Coronary artery (tissue), 2 donors: ENCODE data around the gene DVL1.

Experiments used
- DNase-seq: peaks from one replicate; pipeline ENCODE4 v3.0.0-alpha.2; 2017; ENCODE audit warnings: low spot score
- H3K27ac ChIP-seq, 2 donors: fragments of 200-600 bp; sonication (generic); one replicate each; pipeline ENCODE4 v1.5.1; 2016 to 2019
- H3K4me3 ChIP-seq: fragments of 200-600 bp; sonication (generic); 2 replicates; pipeline ENCODE4 v1.5.1; 2016; ENCODE audit warnings: mild to moderate bottlenecking, moderate library complexity
- TF ChIP-seq, protein P1 (sequence below): fragments of 200-600 bp; sonication (generic); IDR thresholded peaks from one replicate; pipeline ENCODE4 v1.5.1; 2019; ENCODE audit warnings: antibody characterized with exemption

Gene DVL1

DNA sequence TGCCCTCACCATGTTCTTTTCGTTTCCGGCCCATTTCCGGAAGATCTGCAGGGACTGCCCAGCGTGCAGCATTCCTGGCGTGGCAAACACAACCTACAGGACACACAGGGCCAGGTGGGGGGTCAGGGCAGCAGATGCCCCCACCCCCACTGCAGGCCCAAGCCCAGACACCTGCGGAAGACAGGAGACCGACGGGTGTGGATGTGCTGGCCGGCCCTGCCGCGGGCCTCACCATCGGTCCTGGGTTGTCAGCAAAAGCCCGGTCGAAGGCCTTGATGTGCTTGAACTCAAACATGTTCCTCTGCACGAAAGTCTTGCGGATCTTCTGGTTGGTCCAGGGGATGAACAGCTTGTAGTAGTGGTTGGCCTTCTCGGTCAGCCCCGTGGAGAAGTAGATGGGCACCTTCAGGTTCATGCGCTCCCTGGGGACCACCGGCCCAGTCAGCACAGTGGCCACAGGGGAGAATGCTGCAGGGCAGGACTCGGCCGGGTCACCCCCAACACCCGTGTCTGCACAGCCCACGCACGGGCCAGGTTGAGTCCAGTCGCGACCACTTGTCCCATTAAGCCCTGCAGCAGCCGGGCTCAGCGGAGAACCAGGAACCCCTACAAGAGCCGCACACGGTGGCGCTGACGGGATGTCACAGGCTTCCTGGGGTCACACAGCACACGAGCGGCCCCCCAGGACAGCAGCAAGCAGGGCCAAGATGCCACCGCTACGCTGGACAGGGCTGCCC is 35.5 kb downstream of the DVL1 start:
- Histone ChIP-seq H3K4me3 (no peak overlapping the region), H3K27ac (no peak overlapping the region)
- DNase-seq: no peak
- TF ChIP-seq, protein P1, sequence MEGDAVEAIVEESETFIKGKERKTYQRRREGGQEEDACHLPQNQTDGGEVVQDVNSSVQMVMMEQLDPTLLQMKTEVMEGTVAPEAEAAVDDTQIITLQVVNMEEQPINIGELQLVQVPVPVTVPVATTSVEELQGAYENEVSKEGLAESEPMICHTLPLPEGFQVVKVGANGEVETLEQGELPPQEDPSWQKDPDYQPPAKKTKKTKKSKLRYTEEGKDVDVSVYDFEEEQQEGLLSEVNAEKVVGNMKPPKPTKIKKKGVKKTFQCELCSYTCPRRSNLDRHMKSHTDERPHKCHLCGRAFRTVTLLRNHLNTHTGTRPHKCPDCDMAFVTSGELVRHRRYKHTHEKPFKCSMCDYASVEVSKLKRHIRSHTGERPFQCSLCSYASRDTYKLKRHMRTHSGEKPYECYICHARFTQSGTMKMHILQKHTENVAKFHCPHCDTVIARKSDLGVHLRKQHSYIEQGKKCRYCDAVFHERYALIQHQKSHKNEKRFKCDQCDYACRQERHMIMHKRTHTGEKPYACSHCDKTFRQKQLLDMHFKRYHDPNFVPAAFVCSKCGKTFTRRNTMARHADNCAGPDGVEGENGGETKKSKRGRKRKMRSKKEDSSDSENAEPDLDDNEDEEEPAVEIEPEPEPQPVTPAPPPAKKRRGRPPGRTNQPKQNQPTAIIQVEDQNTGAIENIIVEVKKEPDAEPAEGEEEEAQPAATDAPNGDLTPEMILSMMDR: no peak

DNA sequence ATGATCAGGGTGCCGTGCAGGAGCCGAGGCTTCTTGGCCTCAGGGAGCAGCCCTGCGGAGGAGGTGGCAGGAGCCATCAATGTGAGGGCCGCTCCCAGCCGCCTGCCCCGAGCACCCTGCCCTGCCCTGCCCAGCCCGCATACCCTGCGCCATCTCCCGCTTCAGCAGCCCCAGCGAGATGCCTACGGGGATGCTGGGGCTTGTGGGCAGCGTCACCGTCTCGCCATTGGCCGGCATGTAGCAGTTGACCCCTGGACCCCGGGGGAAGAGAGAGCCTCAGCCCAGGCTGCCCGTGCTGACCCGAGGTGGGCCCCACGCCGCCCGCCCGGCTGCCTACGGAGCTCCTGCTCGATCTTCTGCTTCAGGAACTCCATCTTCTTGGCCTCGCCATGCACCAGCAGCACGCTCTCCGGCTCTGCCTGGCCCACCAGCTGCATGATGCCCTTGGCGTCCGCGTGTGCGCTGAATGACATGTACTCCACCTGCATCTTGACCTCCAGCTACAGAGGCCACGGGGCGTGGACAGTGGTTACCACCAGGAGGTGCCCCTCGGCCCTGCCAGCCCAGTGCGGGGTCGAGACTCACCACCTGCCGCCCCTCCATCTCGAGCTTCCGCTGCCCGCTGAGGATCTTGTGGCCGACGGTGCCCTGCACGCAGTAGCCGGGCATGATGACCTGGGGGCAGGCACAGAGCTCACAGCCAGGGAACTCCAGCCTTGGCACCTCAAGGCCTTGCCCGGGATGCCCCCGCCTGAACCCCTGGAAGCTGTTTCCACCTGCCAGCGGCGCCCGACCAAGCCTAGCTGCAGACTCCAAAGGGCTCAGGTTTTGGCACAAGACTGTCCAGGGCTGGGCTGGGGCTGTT is 36.5 kb downstream of the DVL1 start:
- DNase-seq: no peak
- TF ChIP-seq, protein P1: no peak
- Histone ChIP-seq H3K27ac (no peak overlapping the region), H3K4me3 (no peak overlapping the region)

DNA sequence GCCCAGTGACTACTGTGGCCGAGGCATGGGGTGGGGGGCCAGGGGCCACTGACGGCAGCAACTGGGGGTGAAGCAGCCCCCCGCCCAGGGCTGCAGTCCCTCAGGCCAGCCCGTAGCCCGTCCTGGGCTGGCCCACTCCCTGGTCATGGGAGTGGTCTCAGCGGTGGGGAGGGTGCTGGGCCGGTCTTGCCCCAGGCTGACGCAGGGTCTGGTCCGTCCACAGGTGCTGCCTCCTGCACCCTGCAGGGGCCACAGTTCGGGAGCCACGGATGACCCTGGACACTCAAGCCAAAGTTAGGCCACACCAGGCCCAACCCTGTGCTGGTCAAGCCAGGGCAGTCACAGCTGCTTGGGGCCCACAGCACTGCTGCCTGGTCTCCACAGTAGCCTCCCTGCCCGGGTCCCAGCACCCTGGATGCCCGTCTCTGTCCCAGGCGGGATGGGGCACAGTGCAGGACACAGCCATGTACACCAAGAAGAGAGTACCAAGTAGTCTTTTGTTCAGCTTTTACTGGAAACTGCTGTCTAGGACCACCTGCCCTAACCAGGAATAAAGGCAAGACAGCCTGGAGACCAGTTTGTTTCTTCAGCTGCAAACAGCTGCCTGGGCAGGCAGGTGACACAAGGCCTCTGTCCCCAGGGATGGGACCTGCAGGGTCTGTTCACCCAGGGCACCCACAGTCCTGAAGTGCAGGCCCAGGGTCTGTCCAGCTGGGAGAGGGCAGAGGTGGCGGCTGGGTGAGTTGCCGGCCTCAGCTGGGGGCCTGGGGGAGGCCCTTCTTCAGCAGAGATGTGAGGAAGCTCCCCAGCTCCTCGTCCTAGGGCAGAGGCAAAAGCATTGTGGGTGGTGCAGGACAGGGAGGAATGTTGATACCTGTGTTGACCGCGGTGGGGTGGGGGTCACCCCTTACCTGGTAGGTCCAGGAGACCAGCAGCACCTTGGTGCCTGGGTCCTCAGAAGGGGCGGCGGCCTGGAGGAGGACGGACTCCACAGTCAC is 37.8 kb downstream of the DVL1 start:
- Histone ChIP-seq H3K4me3 (no peak overlapping the region), H3K27ac (no peak overlapping the region)
- TF ChIP-seq, protein P1: no peak

DNA sequence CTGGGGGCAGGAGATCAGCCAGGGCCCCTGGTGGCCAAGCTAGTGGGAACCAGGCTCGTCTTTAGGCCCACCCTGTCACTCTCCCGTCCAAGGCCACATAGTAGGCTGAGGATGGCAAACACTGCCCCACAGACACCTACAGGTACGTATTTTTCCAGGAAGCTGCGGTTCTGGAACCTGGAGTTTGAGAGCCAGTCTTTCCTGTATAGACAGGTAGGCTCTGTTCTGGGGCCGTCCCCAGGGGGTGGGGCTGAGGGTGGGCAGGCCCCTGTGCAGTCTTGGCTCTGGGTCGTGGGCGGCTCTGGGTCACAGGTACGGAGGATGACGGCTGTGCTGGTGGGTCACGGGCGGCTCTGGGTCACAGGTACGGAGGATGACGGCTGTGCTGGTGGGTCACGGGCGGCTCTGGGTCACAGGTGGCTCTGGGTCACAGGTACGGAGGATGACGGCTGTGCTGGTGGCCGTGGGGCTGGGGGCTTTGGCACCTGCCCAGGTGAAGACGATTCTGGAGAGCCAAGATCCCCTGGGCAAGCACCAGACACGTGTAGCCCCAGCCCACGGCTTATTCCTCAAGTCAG is 38.7 kb downstream of the DVL1 start:
- H3K4me3 ChIP-seq: no peak overlapping the region
- DNase-seq: no peak
- TF ChIP-seq, protein P1: no peak
- H3K27ac ChIP-seq: no peak overlapping the region

More for the DNA sequence above, 37.8 kb downstream of the DVL1 start:
- no peak for DNase-seq

DNA sequence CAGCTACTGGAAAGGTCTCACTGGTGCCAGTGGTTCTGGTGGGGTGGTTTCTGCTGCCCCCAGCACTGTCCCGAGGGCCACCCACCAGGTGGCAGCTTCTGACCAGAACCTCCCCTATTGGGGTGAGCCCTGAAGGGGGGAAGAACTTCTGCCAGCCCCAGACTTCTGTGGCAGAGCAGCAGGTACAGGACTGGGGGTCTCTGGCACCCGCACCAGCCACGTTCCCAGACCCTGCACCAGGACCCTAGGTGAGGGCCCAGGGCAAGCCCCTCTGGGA is 39.2 kb downstream of the DVL1 start:
- no peak overlapping the region for H3K4me3 ChIP-seq
- peak overlapping the region in 1 of 2 donors; percentile 98 for H3K27ac ChIP-seq
- TF ChIP-seq, protein P1: no peak
- DNase-seq: no peak

DNA sequence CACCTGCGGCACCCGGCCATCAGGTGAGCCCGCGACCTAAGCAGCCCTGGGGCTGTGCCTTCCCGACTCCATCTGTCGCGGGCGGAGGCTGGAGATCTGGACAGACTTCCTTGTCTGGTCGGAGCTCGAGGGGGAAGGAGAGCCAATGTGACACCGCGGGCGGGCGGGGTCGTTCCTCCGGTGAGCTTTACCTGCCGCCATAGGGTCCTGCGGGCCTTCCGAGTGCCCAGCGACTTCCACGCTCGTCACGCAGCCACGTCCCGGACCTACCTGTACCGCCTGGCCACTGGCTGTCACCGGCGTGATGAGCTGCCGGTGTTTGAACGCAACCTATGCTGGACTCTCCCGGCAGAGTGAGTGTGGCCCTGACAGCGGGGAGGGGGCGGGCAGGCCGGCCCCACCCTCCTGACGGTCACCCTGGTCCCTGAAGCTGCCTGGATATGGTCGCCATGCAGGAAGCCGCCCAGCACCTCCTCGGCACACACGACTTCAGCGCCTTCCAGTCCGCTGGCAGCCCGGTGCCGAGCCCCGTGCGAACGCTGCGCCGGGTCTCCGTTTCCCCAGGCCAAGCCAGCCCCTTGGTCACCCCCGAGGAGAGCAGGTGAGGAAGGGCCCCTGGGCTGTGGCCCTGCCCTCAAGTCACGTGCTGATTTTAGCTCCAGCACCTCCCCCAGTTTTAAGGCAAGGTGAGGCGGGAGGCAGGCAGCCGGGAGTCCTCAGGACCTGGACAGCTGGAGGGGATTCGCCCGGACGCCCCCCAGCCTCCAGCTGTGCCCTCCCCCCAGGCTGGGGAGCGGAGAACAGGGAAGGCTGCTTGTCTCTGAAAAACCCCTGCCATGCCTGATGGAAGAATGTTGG is 39.7 kb downstream of the DVL1 start:
- Histone ChIP-seq H3K4me3 (peak overlapping the region; percentile 81), H3K27ac (peak overlapping the region; percentile 89 to 98)
- DNase-seq: no peak
- TF ChIP-seq, protein P1: no peak
